NCI-H146 treated with DMSO at 0.1 percent for 48 hours (cell line): Measurements from ENCODE around the gene NPPC.
A peak's percentile ranks its signal among the peaks of the same experiment; 100 is the strongest.
"Not testable (repeated sequence)": the region's sequence is repeated elsewhere in the genome, so short reads cannot be mapped to it uniquely, and the experiment has no call there.

Experiments used
- DNase-seq: peaks from one replicate; lab custom pipeline; 2025; ENCODE audit not compliant: unreplicated experiment; lab: John Stamatoyannopoulos, UW

The NPPC gene, protein sequence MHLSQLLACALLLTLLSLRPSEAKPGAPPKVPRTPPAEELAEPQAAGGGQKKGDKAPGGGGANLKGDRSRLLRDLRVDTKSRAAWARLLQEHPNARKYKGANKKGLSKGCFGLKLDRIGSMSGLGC

DNA sequence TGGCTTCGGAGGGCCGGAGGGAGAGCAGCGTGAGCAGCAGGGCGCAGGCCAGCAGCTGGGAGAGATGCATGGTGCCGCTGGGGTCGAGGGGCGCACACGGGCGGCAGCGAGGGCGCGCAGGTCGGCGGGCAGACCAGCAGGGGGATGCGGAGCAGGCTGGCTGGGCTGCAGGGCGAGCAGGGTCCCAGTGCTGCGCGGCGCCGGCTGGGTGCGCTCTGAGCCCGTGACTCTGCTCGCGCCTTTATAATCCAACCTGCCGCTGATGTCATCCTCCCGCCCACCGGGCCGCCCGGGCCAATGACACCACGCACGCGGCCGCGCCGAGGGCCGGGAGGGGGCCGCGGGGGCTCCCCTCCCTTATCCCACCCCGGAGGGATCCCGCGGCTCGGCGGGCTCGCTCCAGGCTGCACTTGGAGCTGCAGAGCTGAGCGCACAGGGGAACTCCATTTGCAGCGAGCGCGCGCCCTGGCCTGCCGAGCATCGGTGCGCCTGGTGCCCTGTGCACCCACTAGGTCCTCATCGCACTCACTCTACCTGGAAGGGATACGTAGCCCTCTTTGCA is at the start of gene NPPC:
TSS of gene NPPC (minus strand) at position 217 of the 562 bp plus-strand sequence. CDS start at position 70, 147 bp downstream.
- peak; percentile 34 for DNase-seq

DNA sequence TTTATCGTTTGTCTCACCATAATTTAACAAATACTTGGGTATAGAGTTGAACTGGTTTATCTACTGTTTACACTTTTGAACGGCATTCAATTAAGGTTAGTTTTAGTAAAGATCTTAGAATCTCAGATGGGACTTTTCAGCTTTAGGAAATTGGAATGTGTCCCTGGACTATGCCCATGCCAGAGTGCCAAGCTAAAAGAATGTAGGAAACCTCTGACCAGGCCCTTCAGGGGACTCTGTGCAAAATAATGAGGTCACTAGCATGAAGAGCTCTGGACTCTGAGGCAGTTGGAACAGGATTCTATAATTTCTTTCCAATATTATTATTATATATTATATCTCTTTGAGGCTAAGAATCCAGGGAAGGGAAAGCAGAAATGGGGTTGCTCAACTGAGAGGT is 48.8 kb upstream of the NPPC start:
- DNase-seq, result no peak

DNA sequence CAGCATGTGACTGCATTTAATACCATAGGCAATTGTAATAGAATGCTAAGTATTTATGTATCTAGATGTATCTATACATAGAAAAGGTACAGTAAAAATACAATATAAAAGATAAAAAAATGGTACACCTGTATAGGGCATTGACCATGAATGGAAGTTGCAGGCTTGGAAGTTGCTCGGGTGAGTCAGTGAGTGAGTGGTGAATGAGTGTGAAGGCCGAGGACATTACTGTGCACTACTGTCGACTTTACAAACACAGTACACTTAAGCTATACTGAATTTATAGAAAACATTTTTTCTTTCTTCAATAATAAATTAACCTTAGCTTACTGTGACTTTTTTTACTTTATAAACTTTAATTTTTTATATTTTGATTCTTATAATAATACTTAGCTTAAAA is 44.3 kb upstream of the NPPC start:
- no peak for DNase-seq

DNA sequence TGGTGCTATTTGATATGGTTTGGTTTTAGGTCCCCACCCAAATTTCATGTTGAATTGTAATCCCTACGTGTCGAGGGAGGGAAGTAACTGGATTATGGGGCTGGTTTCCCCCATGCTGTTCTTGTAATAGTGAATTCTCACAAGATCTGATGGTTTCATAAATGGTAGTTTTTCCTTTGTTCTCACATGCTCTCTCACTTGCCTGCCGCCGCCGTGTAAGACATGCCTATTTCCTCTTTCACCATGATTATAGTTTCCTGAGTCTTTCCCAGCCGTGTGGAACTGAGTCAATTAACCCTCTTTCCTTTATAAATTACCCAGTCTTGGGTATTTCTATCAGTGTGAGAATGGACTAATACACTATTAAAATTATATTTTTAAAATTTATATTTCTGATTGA is 42.6 kb upstream of the NPPC start:
- no peak for DNase-seq

DNA sequence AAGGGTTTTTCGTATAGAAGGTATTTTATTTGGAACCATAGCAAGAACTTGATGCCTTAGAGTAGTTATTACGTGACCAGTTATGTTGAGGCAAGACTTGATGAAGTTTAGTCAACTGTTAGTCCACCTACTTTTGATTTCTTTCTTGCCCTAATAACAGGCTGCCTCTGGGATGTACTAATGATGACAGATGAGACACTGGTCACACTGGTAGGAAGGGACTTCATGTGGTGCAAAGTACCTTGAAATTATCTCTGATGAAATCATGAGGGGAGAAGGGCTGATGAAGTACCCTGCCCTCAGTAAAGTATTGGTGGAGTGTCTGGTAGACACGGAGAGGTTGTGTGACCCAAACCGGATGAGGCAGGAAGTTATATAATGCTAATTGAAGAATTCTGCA is 40.7 kb upstream of the NPPC start:
- DNase-seq, result no peak

DNA sequence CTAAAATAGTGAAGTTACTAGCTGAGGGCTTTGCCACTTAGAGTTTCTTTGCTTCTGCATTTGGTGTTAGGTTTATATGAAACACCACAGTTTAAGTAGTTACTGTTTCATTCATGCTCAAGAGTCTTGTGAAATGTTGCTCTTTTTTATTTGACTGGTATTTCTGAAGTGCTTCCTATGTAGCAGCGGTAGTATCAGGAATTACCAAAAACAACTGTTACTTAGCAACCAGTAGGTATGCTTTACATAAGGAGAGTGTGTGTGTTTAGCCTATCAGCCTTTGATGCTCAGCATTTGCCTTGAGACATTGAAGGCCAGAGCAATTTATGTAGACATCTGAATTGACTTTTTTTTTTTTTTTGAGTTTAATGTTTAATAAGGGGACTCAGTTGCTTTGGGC is 38.9 kb upstream of the NPPC start:
- DNase-seq, result no peak

DNA sequence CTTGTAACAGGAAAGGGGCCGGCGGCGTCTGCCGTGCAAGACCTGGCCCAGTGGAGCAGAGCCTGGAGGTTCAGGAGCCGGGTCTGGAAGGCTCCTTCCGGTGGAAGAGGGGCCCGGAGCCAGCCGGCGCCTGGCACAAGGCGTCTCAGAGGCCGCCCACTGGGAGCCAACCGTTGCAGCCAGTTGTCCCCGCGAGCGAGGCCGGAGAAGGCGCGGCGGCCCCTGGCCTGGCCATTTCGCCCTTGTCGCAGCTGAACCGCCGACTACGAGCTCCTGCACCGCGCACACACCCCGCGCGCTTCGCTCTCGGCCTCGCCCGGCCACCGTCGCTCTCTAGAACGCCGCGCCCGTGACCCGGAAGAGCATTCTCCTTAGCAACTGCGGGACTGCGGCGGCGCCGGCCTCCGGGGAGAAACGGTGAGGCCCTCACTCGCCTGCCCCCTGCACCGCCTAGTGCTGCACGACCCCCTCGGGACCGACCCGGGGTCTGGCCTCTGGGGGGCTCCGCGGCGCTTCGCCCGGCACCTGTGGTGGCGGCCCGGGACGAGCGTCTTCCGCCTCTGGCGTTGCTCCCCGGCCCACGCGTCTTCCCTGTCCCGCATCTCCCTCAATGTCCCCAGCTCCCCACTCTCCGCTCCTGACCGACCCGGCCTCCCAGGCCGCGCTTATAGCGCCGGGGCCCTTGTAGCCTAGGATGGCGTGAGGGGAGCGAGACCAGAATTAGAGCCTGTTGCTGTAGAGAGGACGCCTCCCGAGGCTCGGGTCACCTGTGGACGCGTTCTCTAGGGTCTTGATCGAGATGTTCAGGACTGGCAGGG is 35.4 kb upstream of the NPPC start, which contains the start of gene DIS3L2:
TSS of gene DIS3L2 (plus strand) at position 365 of the 818 bp plus-strand sequence. CDS start 53,215 bp downstream, outside the sequence.
- DNase-seq, result peak; percentile 33

DNA sequence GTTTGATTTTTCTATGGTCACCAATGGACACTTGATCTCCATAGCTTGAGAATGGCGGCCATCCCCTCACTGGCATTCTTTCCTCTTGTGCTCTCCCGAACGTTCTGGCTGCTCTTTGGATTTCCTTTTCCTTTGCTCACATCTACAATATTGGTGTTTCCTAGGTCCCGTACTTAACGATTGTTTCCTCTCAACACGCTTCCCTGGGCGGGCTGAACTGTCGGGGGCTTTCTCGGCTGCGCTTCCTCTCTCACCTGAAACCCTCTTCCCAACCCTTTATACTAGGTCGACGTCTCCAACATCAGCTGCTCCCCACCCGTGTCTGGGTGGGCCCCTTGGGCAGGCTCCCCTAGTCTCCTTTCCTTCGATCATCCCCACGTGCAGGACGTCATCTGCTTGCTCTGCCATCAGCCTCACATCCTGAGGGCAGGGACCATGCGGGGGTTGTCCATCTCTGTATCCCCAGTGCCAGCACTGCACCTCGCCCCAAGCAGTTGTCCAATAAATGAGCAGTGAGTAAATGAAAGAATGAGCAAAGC is 34.7 kb upstream of the NPPC start:
- no peak for DNase-seq

DNA sequence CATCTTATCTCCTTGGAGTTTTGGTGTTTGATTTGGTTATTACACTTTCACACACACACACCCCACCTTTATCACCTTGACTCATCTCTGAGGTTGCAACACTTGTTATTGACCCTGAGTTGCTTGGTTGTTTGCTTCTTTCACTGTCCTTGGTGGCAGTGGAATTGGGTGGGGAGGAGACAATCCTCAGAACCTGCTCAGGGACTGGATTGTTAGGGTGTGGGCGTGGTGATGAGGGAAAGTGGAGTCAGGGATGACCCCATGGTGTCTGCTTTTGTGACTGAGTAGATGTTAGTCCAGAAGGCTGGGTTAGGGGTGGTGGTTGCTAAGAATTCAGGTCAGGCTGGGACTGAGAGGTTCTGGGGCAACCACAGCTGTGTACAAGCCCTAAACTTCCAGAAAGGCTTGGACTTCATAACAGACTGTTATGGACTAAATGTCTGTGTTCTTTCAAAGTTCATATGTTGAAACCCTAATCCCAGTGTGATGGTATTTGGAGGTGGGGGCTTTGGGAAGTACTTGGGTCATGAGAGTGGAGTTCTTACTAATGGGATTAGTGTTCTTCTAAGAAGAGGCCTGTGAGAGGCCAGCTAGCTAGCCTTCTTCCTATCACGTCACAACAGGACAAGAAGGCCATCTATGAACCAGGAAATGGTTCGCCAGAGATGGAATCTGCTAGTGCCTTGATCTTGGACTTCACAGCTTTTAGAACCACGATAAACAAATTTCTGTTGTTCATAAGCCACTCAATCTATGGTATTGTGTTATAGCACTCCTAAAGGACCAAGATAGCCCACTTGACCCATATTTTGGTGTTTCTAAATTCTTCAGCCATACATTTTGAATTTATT is 31.9 kb upstream of the NPPC start:
- no peak for DNase-seq

DNA sequence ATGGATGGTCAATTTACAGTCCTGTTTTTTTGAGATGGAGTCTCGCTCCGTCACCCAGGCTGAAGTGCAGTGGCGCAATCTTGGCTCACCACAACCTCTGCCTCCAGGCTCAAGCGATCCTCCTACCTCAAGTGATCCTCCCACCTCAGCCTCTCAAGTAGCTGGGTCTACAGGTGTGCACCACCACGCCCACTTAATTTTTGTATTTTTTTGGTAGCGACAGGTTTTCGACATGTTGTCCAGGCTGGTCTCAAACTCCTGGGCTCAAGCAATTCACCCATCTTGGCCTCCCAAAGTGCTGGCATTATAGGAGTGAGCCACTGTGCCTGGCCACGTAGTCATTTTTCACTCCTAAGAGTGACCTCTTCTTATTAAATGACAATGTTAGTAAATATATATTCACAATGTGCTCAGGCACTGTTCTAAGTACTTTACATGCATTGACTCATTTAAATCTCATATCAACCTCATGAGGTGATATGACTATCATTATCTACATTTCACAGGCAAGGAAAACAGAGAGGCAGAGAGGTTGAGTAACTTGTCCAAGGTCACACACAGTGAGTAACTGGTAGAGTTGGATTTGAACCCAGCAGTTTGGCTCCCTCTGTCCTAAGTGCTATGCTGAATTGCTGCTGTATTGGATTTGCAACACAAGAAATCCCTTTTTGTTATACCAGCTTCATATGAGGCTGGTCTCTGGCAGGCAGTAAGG is 29.7 kb upstream of the NPPC start:
- no peak for DNase-seq

DNA sequence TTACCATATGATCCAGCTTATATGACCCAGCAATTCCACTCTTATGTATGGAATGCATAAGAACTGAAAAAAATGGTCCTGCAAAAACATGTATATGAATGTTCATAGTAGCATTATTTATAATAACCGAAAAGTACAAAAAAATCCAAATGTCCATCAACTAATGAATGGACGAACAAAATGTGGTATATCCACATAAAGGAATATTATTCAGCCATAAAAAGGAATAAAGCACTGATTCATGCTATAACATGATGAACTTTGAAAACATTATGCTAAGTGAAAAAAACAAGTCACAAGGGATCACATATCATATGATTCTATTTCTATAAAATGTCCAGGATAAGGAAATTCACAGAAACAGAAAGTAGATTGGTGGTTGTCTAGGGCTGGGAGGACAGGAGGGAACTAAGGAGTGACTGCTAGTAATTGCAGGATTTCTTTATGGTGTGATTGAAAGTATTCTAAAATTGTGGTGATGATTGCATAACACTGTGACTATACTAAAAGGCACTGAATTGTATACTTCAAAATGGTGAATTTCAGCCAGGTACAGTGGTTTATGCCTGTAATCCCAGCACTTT is 25.3 kb upstream of the NPPC start:
- no peak for DNase-seq

DNA sequence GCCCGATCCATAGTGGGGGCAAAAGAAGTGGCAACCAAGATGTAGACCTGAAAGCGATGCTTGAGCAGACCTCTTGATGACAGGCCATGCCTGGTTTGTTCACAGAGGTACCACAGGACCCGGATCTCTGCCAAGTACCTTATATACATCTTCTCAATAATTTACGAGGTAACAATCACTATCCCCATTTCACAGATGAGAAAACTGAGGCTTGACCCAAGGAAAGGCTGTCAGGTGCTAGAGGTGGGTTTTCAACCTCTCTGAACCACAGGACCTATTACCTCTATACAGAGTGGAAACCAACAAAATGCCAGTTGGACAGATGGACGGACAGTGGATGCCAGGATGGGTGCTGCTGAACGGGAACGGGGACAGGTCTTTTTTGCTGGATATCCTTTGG is 21.5 kb upstream of the NPPC start:
- DNase-seq, result no peak

DNA sequence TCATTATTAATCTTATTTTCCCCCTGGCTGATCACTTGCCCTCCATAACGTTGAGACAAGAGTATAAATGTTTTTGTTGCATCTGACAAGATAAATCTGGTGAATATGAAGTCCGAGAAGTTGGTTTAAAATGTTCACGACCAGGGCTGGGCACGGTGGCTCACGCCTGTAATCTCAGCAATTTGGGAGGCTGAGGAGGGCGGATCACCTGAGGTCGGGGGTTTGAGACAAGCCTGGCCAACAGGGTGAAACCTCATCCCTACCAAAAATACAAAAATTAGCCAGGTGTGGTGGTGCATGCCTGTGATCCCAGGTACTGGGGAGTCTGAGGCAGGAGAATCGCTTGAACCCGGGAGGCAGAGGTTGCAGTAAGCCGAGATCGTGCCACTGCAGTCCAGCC is 20.9 kb upstream of the NPPC start:
- not testable (repeated sequence) for DNase-seq

DNA sequence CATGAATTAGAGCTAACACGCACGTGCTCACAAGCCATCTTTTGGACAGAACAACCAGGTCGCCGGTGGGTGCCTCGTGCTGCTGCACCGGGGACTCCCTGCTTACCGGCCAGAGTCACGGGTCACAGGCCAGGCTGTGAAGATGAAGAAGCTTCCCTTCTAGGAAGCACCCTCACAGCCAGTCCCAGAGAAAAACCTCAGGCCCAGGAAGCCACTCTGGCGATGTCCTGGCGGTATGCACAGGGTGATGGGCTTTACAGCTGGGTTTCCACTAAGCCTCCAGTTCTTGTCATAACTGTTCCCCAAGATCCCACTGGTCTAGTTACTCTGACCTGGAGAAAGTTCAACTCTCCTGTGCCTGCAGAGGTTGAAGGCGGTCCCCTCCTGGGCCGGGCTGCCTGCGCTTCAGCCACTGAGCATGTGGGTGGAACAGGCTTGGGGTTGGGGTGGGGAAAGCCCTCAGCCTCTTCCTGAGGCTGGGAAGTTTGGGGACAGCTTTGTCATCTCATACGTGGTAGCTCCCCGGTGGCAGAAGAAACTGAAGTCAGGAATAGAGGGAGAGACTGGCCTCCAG is 20.1 kb upstream of the NPPC start:
- no peak for DNase-seq

DNA sequence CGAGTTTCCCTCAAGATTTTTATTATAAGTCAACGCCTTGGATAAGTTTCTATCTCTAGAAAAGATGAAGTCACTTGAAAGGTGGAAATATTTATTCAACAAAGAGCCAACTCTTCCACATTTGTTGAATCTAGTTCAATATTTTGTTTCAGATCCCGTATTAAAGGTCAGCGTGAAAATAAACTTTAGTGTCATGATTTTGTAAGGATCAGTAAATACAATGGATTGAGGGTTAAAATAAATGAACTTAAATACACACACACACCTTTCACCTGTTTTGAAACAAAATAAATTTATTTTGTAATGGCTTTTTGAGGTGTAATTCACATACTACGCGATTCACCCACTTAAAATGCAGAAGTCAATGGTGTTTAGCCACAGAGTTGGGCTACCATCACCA is 16.0 kb upstream of the NPPC start:
- DNase-seq, result no peak

DNA sequence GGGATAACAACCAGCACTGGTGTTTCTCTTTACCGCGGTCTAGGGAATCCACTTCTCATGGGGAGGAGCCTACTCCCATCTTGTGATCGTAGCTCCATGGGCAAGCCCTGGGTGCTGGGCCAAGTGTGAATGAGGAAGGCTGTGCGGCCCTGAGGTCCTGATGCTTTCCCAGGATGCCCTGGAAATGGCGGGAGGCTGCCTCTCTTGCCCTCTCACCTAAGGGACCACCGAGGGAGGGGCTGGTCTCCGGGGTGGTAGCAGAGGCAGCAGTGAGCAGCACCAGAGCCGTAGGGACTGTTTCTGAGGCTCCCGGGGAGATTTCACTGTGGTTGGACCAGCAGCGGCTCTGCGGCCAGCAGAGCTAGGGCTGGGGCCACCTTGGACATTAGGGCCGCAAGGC is 15.5 kb upstream of the NPPC start:
- DNase-seq, result no peak

DNA sequence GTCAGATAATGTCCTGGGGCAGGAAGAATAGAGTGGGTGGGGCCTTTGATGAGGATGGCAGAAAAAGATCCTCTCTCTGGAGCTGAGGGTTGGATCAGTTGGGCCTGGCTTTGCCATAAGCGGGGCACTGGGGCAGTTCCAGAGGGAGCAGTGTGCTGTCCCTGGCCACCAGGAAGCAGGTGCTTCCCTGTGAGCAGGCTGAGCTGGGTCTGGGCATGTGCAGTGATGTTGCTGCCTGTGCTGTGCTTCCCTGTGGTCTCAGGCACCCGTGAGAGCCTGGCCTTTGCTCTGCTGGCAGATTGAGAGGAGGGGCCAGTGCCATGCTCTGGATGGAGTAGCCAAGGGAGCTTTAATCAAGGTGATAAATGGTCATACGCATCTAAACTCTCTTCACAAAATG is 14.6 kb upstream of the NPPC start:
- no peak for DNase-seq

DNA sequence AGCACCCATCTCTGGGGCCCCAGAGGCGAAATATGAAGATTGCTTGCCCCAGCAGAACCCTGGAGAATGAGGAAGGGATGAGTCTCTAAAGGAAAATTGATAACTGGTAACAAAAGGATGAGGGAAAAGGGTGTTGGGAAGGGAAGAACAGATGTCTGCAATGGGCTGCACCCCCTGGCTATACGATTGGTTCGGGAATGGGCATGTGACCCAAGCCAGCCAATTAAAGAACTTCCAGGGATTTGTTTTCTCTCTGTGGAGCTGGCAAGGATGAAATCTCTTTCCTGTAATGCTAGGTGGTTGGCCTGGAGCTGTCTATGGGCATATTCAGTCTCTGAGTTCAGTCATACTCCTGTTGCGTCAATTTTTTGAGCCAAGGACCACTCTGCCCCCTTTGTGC is 12.8 kb upstream of the NPPC start:
- no peak for DNase-seq

DNA sequence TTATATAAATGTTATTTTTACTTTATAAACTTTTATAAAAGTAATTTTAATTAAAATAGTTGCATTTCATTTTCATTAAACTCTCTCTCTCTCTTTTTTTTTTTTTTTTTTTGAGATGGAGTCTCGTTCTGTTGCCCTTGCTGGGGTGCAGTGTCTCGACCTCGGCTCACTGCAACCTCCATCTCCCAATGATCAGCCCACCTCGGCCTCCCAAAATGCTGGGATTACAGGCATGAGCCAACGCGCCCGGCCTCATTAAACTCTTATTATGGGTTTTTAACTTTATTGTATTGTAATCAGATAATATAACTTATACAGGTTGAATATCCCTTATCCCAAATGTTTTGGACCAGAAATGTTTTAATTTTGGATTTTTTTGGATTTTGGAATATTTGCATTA is 10.9 kb upstream of the NPPC start:
- DNase-seq, result no peak

DNA sequence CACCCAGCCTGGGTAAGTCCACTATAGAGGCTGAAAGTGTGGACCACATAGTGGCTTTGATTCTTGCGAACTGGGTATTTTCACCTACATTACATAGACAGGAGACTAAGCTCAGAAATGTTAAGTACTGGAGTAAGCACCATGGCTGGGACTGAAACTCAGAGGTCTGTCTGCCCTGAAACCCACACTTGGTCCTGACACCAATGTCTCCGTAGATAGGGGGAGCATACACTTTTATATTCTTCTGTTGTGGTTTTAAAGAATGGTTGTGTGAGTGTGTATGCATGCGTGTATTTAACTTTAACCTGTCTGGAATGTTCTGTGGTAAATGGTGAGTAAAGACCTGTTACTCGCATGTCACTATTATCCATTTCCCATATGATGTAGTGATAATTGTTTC is 10.3 kb upstream of the NPPC start:
- no peak for DNase-seq
